Endothelial cell of umbilical vein (primary cell): Measurements from ENCODE around the gene NARS2.
"Not testable (repeated sequence)": the region's sequence is repeated elsewhere in the genome, so short reads cannot be mapped to it uniquely, and the experiment has no call there.

Experiments
- EZH2 ChIP-seq: IDR thresholded peaks from 2 replicates; pipeline ENCODE4 v1.6.1; 2012; ENCODE audit warnings: borderline replicate concordance, low read depth, mild to moderate bottlenecking, moderate library complexity, low read length, inconsistent platforms; ENCODE audit not compliant: severe bottlenecking
- JUN ChIP-seq: IDR thresholded peaks from 2 replicates; pipeline ENCODE4 v1.6.1; 2011; ENCODE audit warnings: borderline replicate concordance, low read depth; ENCODE audit not compliant: insufficient read length, insufficient read depth
- MAX ChIP-seq: IDR thresholded peaks from 2 replicates; pipeline ENCODE4 v1.6.1; 2011; ENCODE audit not compliant: insufficient read depth, insufficient read length
- POLR2A ChIP-seq: IDR thresholded peaks from 2 replicates; pipeline ENCODE4 v1.6.1; 2012; ENCODE audit warnings: low read depth, mild to moderate bottlenecking, control low read depth, low read length
- POLR2AphosphoS5 ChIP-seq: IDR thresholded peaks from 2 replicates; pipeline ENCODE4 v1.6.1; 2012; ENCODE audit warnings: low read depth, mild to moderate bottlenecking, control low read depth, low read length, moderate library complexity; ENCODE audit not compliant: insufficient read depth
- TF ChIP-seq, protein P1 (sequence below), 2 donors: IDR thresholded peaks; 1 replicate in 1 of 2; 2 replicates in 1 of 2; pipeline ENCODE4 v1.5.1; 2011; ENCODE audit warnings: low read length in 2 of 2, mild to moderate bottlenecking in 2 of 2, moderate library complexity in 2 of 2, control low read depth in 1 of 2, inconsistent platforms in 1 of 2, low read depth in 1 of 2; ENCODE audit not compliant: insufficient read depth in 1 of 2; ENCODE audit errors: extremely low read depth in 1 of 2

DNA sequence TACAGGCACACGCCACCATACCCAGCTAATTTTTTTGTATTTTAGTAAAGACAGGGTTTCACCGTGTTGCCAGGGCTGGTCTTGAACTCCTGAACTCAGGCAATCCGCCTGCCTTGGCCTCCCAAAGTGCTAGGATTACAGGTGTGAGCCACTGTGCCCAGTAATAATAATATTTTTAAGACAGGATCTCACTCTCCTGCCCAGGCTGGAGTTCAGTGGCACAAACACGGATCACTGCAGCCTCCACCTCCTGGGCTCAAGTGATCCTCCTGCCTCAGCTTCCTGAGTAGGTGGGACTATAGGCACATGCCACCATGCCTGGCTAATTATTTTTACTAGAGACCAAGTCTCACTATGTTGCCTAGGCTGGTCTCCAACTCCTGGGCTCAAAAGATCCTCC lies 10.6 kb downstream of the NARS2 start:
- TF ChIP-seq, protein P1, sequence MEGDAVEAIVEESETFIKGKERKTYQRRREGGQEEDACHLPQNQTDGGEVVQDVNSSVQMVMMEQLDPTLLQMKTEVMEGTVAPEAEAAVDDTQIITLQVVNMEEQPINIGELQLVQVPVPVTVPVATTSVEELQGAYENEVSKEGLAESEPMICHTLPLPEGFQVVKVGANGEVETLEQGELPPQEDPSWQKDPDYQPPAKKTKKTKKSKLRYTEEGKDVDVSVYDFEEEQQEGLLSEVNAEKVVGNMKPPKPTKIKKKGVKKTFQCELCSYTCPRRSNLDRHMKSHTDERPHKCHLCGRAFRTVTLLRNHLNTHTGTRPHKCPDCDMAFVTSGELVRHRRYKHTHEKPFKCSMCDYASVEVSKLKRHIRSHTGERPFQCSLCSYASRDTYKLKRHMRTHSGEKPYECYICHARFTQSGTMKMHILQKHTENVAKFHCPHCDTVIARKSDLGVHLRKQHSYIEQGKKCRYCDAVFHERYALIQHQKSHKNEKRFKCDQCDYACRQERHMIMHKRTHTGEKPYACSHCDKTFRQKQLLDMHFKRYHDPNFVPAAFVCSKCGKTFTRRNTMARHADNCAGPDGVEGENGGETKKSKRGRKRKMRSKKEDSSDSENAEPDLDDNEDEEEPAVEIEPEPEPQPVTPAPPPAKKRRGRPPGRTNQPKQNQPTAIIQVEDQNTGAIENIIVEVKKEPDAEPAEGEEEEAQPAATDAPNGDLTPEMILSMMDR (IDR thresholded peaks at IDR 0.05; ENCODE audit: extremely low read depth in 1 of 2, insufficient read depth in 1 of 2, low read depth in 1 of 2, low read length in 2 of 2) = not testable (repeated sequence)
- TF ChIP-seq POLR2A, JUN, POLR2AphosphoS5, EZH2, MAX: not testable (repeated sequence)
